WTC11 (cell line): ENCODE data around the gene INPP5A.

Source experiments
- CBFB ChIP-seq: sonication (generic); formaldehyde crosslinking; IDR thresholded peaks from 2 replicates; pipeline ENCODE4 v1.8.1; 2022; ENCODE audit warnings: mild to moderate bottlenecking, low read depth, missing genetic modification reagents
- CTCF ChIP-seq: fragments of 200-600 bp; IDR thresholded peaks from 2 replicates; pipeline ENCODE4 v1.8.0; 2022; ENCODE audit warnings: antibody characterized with exemption
- ELF4 ChIP-seq: sonication (generic); formaldehyde crosslinking; IDR thresholded peaks from 2 replicates; pipeline ENCODE4 v1.8.1; 2022; ENCODE audit warnings: low read depth, mild to moderate bottlenecking, moderate library complexity, missing genetic modification reagents
- MAX ChIP-seq: sonication (generic); formaldehyde crosslinking; IDR thresholded peaks from 2 replicates; pipeline ENCODE4 v1.8.0; 2022; ENCODE audit warnings: mild to moderate bottlenecking, missing genetic modification reagents
- ZNF416 ChIP-seq: fragments of 250-450 bp; sonication (Bioruptor Pico); IDR thresholded peaks from 2 replicates; pipeline ENCODE4 v1.9.0; 2021; ENCODE audit warnings: mild to moderate bottlenecking, inconsistent platforms
- TF ChIP-seq, protein P1 (sequence below): sonication (generic); formaldehyde crosslinking; IDR thresholded peaks from 2 replicates; pipeline ENCODE4 v1.8.1; 2023; ENCODE audit warnings: mild to moderate bottlenecking, missing genetic modification reagents, moderate library complexity
- TF ChIP-seq, protein P2 (sequence below): sonication (generic); formaldehyde crosslinking; IDR thresholded peaks from 2 replicates; pipeline ENCODE4 v1.8.1; 2022; ENCODE audit warnings: low read depth, mild to moderate bottlenecking, moderate library complexity, missing genetic modification reagents, borderline replicate concordance

- TF ChIP-seq, protein P1, sequence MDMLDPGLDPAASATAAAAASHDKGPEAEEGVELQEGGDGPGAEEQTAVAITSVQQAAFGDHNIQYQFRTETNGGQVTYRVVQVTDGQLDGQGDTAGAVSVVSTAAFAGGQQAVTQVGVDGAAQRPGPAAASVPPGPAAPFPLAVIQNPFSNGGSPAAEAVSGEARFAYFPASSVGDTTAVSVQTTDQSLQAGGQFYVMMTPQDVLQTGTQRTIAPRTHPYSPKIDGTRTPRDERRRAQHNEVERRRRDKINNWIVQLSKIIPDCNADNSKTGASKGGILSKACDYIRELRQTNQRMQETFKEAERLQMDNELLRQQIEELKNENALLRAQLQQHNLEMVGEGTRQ (CRISPR knock-in tag), result no peak
- no peak for TF ChIP-seq MAX (CRISPR knock-in tag)
- TF ChIP-seq, protein P2, sequence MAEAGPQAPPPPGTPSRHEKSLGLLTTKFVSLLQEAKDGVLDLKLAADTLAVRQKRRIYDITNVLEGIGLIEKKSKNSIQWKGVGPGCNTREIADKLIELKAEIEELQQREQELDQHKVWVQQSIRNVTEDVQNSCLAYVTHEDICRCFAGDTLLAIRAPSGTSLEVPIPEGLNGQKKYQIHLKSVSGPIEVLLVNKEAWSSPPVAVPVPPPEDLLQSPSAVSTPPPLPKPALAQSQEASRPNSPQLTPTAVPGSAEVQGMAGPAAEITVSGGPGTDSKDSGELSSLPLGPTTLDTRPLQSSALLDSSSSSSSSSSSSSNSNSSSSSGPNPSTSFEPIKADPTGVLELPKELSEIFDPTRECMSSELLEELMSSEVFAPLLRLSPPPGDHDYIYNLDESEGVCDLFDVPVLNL, result no peak
- TF ChIP-seq ELF4 (CRISPR knock-in tag), result no peak
- TF ChIP-seq CTCF, result no peak
- no peak for TF ChIP-seq ZNF416 (CRISPR knock-in tag)
- no peak for TF ChIP-seq CBFB (CRISPR knock-in tag)
Measured at GRCh38 chr10:132591166-132591971, 53.8 kb downstream of the INPP5A start.
